Endometrial microvascular endothelial cells (primary cell): ENCODE measurements around the gene C1GALT1. TPM values are rescaled to one million over a fixed set of nuclear protein-coding genes. Genes with fewer than 3 reads are reported as not detected.

Experiments used
- in situ Hi-C: cut with HindIII; loops from 2 replicates; pipeline ENCODE4 v1.10.0; 2017; ENCODE audit warnings: low sequenced_read_pairs, low pct_unique_long_range_greater_than_20kb; ENCODE audit errors: inconsistent ontology term
- total RNA-seq: library from RNA; depleted of rRNA; stranded (reverse); fragments of >200 nt; gene quantifications from one replicate; pipeline ENCODE4 v1.2.3, GENCODE V29; 2015; ENCODE audit errors: inconsistent ontology term

The C1GALT1 gene
- total RNA-seq, 1 donor from 2014 or later, result 69.4 TPM

DNA sequence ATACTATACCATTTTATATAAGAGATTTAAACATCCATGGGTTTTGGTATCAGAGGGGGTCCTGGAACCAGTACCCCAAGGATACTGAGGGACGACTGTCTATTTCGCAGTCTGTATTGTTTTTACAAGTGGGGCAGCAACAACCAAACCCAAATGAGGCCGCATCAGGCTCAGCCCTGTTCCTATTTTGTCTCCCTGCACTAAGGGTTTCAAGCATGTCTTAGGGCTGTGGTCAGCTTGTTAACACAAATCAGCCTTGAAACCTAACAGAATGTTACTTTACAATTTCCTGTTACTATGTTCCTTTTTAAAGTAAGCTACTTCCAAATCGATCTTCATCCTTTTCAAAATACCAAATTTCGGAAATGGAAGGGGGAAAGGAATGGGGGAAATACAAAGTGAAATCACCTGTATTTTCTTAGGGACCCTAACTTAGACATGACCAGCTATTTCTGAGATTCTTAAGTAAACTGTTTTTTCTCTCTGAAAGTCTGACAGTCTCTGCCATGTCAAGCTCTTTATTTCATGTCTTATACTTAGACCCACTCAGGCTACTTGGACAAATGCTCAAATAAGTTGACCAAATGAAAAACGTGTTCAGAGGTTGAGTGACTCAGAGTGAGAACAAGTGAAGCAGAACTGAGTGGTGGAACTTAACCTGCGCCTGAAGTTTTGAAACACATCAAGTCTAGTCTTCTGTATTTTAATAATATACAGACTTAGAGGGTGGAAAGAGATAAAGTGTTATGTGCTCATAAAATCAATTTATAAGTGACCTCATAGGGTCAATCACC lies 75.8 kb downstream of the C1GALT1 start:
- in situ Hi-C loops, result no loop called here

DNA sequence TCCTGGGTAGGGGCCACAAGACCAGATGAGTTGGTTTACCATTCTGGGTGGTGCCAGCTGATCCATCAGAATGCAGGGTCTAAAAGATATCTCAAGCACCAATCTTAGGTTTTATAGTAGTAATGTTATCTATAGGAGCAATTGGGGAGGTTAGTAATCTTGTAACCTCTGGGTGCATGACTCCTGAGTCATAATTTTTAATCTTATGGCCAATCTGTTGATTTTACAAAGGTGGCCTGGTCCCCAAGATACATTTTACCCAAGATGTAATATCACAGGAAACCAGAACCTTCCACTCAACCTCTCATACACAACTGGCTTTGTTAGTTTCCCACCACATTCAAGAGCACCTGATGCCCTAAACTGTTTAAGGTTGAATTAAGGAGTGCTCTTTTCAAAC lies 79.5 kb downstream of the C1GALT1 start:
- in situ Hi-C loops, result no loop called here

DNA sequence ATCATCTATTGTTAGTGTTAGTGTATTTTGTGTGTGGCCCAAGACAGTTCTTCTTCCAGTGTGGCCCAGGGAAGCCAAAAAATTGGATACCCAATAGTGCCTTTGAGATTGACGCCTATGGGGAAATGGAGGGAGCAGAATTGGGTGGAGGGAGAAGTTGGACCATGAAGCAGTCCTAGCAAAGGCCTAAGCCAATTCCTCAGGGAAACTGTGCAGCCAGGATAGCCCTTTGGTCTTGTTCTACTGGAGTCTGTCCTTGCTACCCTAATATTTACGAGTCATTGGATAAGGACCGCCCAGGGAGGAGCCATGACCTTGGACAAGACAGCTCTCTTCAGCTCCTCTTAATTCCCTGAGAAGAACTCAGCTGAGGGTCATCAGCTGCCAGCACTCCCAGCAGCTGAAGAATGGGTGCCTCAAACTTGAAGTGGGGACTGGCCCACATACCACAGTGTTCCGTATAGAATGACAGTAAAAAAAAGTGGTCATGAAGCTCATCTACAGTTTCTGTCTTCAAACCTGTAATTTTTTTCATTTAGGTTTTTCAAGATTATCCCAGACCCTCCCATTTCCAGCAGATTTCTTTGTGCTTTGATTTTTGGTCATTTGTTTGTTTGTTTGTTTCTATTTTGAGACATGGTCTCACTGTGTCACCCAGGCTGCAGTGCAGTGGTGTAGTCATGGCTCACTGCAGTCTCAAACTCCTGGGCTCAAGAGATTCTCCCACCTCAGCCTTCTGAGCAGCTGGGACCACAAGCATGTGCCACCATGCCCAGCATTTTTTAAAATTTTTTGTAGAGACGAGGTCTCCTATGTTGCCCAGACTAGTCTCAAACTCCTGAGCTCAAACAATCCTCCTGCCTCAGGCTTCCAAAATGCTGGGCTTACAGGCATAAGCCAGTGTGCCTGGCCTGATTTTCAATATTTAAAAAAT lies 81.2 kb downstream of the C1GALT1 start:
- in situ Hi-C loops, result no loop called here

DNA sequence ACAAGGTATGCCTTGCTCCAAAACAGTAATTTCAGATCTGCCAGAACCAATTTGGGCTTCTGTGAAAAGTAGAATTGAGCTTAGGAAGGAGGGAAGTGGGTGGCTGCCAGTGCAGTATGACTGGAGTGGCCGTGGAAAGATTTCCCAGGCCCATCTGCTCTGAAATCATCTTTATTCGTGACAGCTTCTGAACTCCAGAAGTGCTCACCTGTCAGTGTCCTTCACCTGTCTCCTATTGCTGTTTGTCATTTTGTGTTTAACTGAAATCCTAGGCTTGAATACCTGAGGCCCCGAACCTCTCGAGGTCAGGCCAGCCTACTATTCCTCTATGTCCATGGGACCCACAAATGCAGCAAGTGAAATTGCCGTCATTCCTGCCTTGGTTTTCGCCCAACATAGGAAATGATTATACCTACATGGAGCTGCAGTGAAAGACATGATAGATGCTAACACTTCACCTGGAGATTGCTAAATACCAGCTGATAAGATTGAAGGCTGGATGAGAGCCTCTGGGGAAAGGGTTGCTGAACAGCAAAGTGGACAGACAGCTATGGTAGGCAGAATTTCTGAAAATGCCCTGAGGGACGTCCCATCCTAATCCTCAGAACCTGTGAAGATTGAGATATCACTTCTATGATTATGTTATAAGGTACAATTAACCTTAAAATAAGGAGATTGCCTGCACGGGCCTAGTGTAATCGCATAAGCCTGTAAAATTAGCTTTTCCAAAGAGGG lies 82.1 kb downstream of the C1GALT1 start:
- in situ Hi-C loops, result no loop called here

DNA sequence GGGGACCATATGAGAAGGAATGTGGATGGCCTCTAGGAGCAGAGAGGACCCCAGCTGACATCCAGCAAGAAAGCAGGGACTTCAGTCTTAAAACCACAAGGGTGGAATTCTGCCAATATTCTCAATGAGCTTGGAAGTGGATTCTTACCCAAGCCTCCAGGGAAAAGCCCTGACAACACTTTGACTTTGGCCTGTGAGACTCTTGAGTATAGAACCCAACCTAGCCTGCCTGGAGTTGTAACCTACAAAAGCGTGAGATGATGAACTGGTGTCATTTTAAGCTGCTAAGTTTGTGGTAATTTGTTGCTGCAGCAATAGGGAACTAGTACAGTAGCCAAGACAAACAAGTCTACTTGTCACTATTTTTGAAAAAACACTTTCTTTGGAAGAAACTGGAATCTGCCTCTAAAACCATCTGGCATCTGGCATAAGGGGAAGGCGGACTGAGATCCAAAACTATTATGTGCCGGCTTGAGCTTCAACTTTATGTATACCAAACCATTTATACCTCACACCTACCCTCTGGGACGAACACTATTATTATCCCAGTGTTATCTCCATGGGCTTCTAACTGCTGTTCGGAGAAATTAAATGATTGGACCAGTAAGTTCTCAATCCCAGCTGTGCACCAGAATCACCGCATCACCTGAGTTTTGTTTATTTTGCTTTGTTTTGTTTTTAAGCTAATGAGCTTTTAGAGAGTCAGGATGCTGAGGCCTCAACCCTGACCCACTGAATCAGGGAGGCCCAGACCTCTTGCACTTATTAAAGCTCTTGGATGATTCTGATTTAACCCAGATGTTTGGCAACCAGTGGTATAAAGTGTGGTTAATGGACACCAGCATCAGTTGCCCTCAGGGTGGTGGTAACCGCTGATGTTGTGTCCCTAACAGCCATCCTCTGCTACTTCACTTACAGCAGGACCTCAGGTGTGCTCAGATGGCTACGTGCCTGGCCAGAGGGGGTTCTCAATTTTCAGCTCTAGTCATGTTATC lies 83.0 kb downstream of the C1GALT1 start:
- in situ Hi-C loops, result no loop called here

DNA sequence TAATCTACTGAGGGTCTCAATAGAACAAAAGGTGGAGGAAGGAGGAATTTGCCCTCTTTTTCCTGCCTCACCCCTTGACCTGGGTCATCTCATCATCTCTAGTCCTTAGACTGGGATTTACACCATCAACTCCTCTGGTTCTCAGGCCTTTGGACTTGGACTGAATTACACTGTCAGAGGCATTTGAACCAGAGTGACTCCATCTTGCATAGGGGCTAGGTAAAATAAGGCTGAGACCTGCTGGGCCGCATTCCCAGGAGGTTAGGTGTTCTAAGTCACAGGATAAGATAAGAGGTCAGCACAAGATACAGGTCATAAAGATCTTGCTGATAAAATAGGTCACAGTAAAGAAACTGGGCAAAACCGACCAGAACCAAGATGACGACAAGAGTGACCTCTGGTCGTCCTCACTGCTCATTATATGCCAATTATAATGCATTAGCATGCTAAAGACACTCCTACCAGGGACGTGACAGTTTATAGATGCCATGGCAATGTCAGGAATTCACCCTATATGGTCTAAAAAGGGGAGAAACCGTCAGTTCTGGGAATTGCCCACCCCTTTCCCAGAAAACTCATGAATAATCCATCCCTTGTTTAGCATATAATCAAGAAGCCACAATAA lies 84.0 kb downstream of the C1GALT1 start:
- in situ Hi-C loops, result no loop called here

DNA sequence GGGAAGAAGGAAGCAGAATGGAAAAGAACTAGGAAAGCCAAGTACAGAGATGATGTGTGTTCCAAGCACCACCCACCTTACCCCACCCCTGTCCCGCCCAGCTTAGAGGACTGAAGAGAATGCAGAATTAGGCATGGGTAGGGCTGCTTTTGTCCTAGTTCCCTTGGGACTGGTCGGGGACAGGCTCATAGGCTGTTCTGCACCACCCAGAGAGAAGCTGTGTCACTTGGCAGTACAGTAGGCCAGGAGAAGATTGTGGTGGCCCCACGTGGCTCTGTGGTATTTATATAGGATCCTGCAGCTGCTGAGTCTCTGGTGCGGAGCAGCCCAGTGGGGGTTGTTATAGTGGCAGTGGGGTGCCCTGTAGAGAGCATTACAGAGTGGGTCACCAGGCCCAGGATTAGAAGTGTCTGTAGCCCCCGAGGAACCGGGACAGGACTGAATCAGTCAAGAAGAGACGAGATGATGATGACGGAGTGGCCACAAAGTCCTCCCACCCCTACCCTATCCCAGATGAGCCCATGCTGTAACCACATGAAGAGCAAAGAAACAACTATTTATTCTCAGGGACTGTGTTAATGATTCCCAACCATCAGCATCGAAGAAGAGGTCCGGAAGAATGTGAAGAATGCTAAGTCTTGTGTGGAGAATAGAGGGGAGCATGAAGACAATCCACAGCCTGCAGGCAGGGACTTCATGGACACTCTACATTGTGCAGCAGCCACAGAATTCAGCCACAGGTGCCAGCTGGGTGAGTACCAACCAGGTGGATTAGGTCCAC lies 88.9 kb downstream of the C1GALT1 start:
- in situ Hi-C loops, result no loop called here

DNA sequence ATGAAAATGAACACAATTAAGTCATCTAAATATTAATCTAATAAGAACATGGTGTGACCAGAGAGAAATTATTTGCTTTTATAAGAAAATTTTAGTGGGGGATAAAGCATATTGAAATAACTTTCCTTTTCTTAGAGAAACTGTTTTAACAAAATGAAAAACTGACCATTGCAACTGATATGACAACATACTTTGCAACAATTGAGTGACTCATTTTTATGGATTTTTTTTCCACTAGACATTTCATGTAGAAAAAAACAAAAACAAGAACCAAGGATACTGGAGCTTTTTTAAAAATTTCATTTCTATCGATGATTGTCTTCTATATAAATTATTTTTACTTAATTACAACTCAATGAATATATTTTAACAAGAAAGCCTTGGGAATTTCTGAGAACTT lies 90.0 kb downstream of the C1GALT1 start:
- in situ Hi-C loops, result no loop called here

DNA sequence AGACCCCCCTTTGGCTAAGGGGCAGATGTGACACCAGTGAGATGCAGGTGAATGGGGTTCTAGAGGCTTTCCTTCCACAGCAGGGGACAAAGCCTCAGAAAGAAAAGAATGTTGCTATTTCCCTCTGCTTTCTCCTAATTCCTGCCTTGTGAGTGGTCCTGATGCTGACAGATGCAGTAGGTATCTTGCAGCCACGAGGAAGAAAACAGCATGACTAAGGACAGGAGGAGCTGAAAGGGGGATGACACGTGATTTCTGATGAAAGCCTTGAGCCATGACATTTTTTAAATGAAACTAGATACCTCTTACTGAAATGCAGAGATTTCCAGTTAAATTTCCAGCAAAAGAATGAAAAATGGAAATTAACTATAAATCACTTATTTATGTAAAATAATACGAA lies 92.4 kb downstream of the C1GALT1 start:
- in situ Hi-C loops, result no loop called here

DNA sequence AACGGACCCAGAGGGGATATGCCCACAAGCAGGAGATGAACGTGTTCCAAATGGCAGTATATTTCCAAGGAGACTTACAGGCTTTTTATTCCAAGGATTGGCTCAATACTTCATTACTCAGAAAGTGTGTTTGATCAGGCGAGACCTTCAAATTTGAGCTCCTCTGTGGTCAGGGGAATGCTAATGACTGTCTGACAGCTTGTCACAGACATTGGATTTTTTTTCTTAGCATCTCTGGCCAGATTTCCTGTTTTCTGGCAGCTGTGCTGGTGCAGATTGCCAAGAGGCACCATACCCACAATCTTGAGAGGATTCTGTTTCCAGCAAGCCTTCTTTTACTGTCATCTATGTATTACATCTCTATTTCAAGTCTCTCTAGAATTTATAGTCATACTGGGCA lies 93.8 kb downstream of the C1GALT1 start:
- in situ Hi-C loops, result no loop called here

DNA sequence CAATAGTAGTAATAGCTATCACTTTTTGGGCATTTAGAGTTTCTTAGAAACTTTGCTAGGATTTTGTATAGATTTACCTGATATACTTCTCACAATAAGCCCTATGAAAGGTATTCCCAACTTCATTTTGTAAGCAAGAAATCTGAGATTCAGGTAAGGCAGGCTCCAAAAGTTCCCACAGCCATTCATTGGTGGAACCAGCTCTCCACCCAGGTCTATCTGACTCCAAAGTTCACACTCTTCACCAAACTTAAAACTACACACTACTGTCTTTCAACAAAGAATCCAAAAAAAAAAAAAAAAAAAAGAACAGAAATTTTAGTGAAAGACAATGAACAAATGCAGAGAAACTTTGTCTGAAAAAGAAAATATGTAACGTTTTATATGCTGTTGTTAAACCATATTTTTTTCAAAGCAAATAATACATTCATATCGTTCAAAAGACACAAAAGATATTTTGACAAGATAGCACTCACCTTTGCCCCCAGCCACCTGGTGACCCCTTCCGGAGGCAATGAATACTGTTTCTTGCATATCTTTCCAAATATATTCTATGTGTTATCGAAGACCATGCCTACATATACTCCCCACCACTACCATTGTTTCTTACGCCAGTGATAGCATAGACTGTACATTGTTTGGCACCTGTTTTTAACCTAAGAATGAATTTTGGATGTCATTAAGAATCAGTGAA lies 108.2 kb downstream of the C1GALT1 start:
- in situ Hi-C loops, result no loop called here

DNA sequence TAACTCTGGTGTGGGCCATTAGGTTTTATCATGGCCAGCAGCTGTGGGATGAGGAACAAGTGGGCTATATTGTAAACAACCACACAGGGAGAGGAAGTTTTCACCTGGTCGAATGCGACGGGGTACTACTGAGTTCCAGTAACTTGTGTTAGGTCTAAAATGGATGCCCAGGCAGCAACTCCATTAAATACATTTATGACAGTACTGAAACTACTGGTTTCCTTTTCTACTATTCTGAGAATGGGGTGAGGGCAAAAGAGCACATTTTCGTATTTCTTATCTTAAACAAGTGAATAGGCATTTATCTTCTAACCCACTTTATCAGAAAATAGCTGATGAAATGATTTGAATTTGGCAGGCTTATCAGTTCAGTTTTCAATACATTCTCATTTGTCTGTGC lies 109.7 kb downstream of the C1GALT1 start:
- in situ Hi-C loops, result no loop called here

DNA sequence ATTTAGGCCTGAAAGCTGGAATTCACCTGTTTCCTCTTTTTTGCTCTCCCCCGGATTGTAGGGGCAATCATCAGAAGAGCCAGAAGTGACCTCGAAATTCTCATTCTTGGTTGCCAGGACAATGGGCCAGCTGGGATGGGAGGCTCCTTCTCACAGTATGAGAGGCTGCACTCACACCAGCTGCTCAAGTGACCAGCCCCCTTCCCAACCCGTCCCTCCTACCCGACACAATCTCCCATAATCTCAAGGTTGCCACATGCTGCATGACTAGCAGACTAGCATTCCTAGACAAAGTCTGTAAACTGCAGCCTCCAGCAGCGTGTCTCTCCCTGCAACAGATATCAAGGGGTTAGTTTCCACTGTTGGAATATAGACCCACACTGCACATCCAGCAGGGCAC lies 110.3 kb downstream of the C1GALT1 start:
- in situ Hi-C loops, result no loop called here

DNA sequence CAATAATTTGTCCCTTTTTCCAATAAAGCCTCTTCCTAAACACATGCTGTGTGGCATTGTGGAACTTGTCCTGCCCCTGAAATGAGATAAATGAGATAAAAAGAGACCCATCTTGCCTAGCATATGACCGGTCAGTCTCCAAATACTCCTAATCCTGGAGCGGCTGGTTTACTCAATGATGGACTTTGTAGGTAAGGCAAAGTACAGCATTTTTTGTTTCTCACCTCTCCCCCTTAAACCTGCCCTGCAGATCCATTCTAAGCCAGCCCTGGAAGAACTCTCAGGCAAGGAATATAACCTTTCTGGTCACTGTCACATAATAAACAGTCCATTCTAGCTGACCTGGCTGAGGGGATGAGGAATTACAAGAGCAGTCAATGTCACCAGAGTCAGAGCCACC lies 110.7 kb downstream of the C1GALT1 start:
- in situ Hi-C loops, result no loop called here

DNA sequence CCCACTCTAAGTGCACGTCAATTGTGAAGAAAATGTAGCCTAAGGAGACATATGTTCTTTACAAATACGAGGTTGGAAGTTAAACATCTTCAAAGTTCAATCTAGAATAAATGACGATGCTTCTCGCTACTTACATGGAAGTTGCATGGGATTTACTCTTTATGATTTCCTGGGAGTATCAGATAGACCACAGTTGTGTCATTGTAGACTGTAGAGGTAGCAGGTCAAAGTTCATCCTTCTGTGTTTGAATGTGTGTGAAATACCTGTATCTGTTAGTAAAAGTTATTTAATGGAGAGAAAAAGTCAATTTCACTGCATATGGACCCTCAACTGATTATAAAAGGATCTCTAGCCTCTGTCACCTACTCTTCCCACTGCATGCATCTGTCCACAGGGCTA lies 112.6 kb downstream of the C1GALT1 start:
- in situ Hi-C loops, result no loop called here
